Glomerular visceral epithelial cell (primary cell): ENCODE measurements around the gene TNFAIP6.
"Not testable (repeated sequence)": the region's sequence is repeated elsewhere in the genome, so short reads cannot be mapped to it uniquely, and the experiment has no call there.

Source experiments
- DNase-seq: peaks from one replicate; pipeline ENCODE4 v3.0.0-alpha.2; 2016; ENCODE audit errors: extremely low spot score

Gene TNFAIP6

GRCh38 chr2:151357359-151357758 lies at the start of gene TNFAIP6:
Gene TNFAIP6, plus strand, starts transcription at chr2:151357592. Its CDS starts 75 bp downstream, at chr2:151357667.
- peak; percentile 24 for DNase-seq

DNA sequence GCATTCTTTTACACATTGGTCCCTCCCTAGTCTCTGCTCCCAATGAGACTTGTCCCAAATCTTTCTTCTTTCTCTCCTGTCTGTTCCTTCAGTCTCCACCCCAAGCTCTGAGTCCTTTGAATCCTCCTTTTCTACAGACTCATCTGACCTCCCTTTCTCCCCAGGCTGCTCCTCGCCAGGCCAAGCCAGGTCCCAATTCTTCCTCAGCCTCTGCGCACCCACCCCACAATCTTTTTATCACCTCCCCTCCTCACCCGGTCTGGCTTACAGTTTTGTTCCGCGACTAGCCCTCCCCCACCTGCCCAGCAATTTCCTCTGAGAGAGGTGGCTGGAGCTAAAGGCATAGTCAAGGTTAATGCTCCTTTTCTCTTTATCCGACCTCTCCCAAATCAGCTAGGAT lies 47.1 kb upstream of the TNFAIP6 start:
- not testable (repeated sequence) for DNase-seq

DNA sequence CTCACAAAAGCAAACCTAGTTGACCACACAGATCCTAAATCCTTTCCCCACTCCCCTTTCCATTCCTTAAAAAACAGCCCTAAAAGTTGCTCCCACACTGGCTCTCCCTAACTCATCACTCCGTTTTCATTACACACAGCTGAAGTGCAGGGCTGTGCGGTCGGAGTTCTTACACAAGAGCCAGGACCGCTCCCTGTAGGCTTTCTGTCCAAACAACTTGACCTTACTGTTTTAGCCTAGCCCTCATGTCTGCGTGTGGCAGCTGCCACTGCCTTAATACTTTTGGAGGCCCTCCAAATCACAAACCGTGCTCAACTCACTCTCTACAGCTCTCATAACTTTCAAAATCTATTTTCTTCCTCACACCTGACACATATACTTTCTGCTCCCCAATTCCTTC lies 45.0 kb upstream of the TNFAIP6 start:
- not testable (repeated sequence) for DNase-seq

DNA sequence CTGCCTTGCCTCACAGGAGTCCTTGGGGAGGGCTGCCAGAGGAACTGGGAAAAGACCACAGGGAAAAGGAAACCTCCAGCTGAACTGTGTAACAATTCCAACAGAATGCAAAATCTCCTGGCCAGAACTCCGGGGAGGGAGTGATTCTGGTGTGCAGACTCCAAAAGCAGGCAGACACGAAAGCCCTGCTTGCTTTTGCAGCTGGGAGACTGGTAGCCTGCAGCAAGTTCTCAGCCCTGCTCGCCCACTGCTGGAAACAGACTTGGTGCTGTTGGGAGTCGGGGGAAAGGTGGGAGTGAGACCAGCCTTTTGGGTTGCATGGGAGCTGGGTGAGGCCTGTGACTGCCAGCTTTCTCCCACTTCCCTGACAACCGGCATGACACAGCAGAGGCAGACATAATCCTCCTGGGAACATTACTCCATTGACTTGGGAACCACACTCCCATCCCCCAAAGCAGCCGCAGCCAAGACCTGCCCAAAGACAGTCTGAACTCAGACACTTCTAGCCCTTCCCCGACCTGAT lies 42.0 kb upstream of the TNFAIP6 start:
- no peak for DNase-seq

- DNase-seq = no peak
Measured at GRCh38 chr2:151325581-151326095, 31.8 kb upstream of the TNFAIP6 start.

- no peak for DNase-seq
Measured at GRCh38 chr2:151326554-151326953, 30.8 kb upstream of the TNFAIP6 start.

DNA sequence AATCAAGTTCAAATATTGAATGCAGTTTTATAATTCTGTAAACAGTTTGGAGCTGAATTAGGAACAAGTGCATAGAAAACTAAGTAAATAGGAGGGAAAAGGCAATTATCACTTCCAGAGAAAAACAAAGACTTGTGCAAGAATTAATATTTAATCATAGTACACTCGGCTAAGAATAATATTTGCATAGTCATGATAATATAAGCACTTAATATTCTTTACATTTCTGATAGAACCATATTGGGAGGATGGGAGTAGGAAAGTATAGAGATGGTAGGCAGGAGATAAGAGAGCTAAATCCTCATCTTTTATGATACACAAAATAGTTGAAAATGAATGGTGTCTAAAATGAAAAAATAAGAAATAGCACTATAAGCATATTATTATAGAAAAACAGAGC lies 27.4 kb upstream of the TNFAIP6 start:
- DNase-seq = no peak

DNA sequence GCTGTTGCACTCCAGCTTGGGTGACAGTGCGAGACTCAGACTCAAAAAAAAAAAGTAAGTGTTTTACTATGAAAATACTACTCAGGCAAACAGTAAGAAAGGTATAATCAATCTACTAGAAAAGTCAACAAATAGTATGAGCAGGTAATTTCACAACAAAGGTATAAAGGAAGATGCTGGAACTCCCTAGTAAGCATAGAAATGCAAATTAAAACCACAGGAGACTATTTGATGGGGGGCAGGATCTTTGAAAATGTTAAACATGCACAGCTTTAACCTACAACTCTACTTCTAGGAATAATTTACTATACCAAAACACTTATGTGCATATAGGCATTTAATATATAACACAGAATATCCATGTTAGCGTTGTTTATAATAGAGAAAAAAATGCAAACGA lies 24.3 kb upstream of the TNFAIP6 start:
- no peak for DNase-seq

GRCh38 chr2:151334082-151334815 lies 23.1 kb upstream of the TNFAIP6 start:
- DNase-seq = peak; percentile 14

- DNase-seq = no peak
Measured at GRCh38 chr2:151336863-151337371, 20.5 kb upstream of the TNFAIP6 start.

- DNase-seq = no peak
Measured at GRCh38 chr2:151337643-151338042, 19.7 kb upstream of the TNFAIP6 start.

- no peak for DNase-seq
Measured at GRCh38 chr2:151338115-151338514, 19.3 kb upstream of the TNFAIP6 start.

GRCh38 chr2:151343073-151343472 lies 14.3 kb upstream of the TNFAIP6 start:
- no peak for DNase-seq

DNA sequence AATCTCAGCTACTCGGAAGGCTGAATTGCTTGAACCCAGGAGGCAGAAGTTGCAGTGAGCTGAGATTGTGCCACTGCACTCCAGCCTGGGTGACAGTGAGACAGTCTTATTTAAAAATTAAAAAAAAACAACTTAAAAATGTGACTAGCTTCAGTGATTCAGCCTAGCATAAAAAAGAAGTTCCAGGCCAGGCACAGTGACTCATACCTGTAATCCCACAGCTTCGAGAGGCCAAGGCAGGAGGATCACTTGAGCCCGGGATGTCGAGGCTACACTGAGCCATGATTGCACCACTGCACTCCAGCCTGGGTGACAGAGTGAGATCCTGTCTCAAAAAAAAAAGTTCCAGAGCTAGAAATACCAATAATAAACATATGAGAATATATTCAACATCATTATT lies 13.2 kb upstream of the TNFAIP6 start:
- DNase-seq = not testable (repeated sequence)

DNA sequence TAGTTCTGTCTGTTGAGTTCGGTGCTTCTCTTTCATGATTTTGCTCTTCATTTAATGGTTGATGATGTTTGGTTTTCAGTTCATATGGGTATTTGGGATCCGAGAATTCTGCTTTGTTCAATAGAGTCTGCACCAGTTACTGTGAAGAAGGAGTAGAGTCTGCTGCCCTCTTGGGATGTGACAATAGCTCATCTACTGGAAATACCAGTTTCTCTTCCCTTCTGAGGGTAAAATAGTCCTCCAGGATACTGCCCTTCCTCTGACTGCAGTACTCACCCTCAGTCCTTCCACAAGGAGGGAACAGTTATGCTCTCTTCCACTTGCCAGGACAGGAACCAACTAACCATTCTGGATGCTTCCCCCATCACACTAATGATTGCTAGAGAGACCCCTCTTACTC lies 12.5 kb upstream of the TNFAIP6 start:
- DNase-seq = no peak

DNA sequence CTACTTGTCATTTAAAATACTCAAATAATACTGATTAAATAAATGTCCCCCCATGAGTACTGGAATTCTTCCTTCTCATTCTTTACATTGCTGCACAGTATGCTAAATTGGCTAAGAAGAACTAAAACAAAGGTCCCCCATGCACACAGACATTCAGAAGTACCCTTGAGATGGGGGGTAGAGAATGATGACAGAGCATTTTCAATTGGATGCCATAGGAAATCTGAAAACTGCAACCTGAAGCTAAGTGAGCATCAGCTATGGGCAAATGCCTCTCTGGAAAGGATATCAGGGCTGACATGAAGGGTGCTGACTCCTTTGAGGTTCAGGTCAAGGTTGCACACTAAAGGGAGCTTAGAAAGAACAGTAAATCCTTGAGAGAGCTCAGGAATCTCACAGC lies 10.1 kb upstream of the TNFAIP6 start:
- DNase-seq = no peak

DNA sequence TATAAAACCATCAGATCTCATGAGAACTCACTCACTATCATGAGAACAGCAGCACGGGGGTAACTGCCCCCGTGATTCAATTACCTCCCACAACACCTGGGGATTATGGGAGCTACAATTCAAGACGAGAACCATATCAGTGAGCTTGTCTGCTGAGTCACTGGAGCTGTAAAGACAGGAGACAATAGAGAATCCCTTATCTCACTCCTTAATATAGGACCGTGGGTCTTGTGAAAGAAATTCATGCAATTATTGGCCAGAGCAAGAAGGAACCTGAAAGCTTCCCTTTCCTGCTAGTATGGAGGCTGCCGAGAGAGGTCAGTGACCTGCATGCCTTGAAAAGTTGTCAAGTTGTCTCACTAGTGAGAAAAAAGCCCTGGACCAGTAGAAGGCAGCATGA lies 9.5 kb upstream of the TNFAIP6 start:
- no peak for DNase-seq

DNA sequence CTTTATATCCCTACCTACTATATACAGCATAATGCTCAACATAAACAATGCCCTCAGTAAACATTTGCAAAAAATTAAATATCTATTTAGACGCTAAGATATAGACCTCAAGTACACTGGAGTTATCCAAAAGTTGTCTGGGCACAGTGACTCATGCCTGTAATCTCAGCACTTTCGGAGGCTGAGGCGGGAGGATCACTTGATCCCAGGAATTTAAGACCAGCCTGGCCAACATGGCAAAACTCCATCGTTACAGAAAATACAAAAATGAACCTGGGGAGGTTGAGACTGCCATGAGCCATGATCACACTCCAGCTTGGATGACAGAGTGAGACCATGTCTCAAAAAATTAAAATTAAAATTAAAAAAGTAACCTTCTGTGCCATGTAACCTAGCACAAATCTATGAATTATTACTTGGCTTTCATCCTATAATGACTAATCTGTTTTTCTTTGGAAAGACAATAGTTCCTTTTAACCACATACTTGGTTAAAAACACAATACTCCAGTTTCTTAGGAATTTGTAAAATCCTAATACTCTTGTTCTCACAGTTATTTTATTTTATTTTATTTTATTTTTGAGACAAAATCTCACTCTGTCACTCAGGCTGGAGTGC lies 6.7 kb upstream of the TNFAIP6 start:
- DNase-seq = no peak

DNA sequence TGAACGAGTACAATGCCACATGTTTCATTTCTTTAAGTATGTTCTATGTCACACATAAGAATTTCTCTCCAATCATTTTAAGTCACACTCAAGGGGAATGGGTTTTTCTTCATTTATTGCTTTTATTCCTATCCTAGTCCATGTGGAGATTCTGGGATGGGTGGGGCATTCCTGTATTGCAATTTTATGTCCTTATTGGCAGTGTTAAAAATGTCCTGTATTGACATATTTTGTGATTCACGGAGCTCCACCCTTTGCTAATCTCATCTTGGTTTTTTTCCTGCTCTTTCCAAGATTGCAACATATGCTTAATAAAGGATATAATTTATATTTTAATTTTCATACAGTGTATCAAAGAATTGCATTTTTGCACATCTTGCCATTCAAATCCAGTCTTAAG lies 3.4 kb upstream of the TNFAIP6 start:
- DNase-seq = no peak

- no peak for DNase-seq
Measured at GRCh38 chr2:151354807-151355206, 2.6 kb upstream of the TNFAIP6 start.

- no peak for DNase-seq
Measured at GRCh38 chr2:151358166-151358970, 976 bp downstream of the TNFAIP6 start.
